HEK293T (cell line): ENCODE measurements around the gene ATF3.

Source experiments
- SUZ12 ChIP-seq: fragments of 450-650 bp; IDR thresholded peaks from 2 replicates; pipeline ENCODE4 v1.6.1; 2016; ENCODE audit warnings: mild to moderate bottlenecking
- TARDBP ChIP-seq: fragments of 450-650 bp; IDR thresholded peaks from 2 replicates; pipeline ENCODE4 v1.6.1; 2016
- TF ChIP-seq, protein P1 (sequence below): fragments of 450-650 bp; IDR thresholded peaks from 2 replicates; pipeline ENCODE4 v1.6.1; 2016

DNA sequence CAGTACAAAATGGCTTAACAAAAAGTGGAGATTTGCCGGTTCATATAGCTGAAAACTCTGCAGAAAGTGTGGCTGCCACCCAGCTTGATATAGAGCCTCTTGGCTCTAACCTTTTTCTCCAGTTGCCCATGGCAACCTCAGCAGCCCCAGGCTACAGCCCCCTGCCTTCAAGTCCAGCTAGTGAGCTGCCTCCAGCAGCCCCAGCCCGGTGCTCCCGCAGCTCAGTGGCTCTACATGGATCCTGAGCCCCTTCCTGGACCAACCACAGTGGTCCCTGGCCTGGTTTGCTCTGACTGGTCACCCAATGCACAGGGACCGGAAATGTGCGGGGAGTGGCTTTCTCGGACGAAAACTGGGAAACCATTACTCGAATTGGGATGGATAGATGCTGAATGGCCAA, 13.3 kb upstream of the ATF3 start:
- no peak for TF ChIP-seq SUZ12
- TF ChIP-seq TARDBP: no peak
- TF ChIP-seq, protein P1, sequence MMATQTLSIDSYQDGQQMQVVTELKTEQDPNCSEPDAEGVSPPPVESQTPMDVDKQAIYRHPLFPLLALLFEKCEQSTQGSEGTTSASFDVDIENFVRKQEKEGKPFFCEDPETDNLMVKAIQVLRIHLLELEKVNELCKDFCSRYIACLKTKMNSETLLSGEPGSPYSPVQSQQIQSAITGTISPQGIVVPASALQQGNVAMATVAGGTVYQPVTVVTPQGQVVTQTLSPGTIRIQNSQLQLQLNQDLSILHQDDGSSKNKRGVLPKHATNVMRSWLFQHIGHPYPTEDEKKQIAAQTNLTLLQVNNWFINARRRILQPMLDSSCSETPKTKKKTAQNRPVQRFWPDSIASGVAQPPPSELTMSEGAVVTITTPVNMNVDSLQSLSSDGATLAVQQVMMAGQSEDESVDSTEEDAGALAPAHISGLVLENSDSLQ: no peak
